Fibroblast of lung (primary cell): ENCODE measurements around the gene ZNF454. TPM values are rescaled to one million over a fixed set of nuclear protein-coding genes. Genes with fewer than 3 reads are reported as not detected.

Source experiments
- DNase-seq, 2 donors: peaks; one replicate each; pipeline versions ENCODE4 v3.0.0 to v3.0.0-alpha.2; 2010; ENCODE audit warnings: low read depth in 2 of 2
- H2AFZ ChIP-seq: 2 replicates; pipeline ENCODE4 v1.5.1; 2012; ENCODE audit warnings: low read length, control low read depth, inconsistent platforms
- H3K27ac ChIP-seq: 2 replicates; pipeline ENCODE4 v1.5.1; 2011; ENCODE audit warnings: low read length, control low read depth; ENCODE audit not compliant: insufficient read depth
- H3K27me3 ChIP-seq: 2 replicates; pipeline ENCODE4 v1.5.1; 2011; ENCODE audit warnings: mild to moderate bottlenecking, low read length; ENCODE audit not compliant: control insufficient read depth, insufficient read depth
- H3K36me3 ChIP-seq: 2 replicates; pipeline ENCODE4 v1.5.1; 2011; ENCODE audit warnings: low read length; ENCODE audit not compliant: control insufficient read depth, insufficient read depth
- H3K4me1 ChIP-seq: 2 replicates; pipeline ENCODE4 v1.5.1; 2011; ENCODE audit warnings: low read length; ENCODE audit not compliant: control insufficient read depth, insufficient read depth; ENCODE audit errors: extremely low read depth
- H3K4me2 ChIP-seq: 2 replicates; pipeline ENCODE4 v1.5.1; 2011; ENCODE audit warnings: low read length, control low read depth; ENCODE audit not compliant: insufficient read depth; ENCODE audit errors: extremely low read depth
- H3K4me3 ChIP-seq, 4 experiments: fragments of 200-600 bp in 1 of 4; sonication (generic) in 1 of 4; replicated peaks in 1 of 4; 2 replicates each; pipeline ENCODE4 v1.5.1; 2011 to 2016; ENCODE audit warnings: low read length in 4 of 4, low read depth in 3 of 4, mild to moderate bottlenecking in 3 of 4, control low read depth in 2 of 4, inconsistent platforms in 1 of 4, mixed read lengths in 1 of 4; ENCODE audit not compliant: insufficient read depth in 1 of 4; ENCODE audit errors: control extremely low read depth in 1 of 4
- H3K79me2 ChIP-seq: 2 replicates; pipeline ENCODE4 v1.5.1; 2012; ENCODE audit warnings: mild to moderate bottlenecking, low read length, inconsistent platforms; ENCODE audit not compliant: control insufficient read depth, insufficient read depth
- H3K9ac ChIP-seq: 2 replicates; pipeline ENCODE4 v1.5.1; 2011; ENCODE audit warnings: mild to moderate bottlenecking, low read length, control low read depth; ENCODE audit not compliant: insufficient read depth
- H3K9me3 ChIP-seq: 2 replicates; pipeline ENCODE4 v1.5.1; 2012; ENCODE audit warnings: low read depth, low read length; ENCODE audit not compliant: control insufficient read depth, insufficient read depth
- H4K20me1 ChIP-seq: 2 replicates; pipeline ENCODE4 v1.5.1; 2011; ENCODE audit warnings: low read length; ENCODE audit not compliant: control insufficient read depth, insufficient read depth; ENCODE audit errors: extremely low read depth
- EZH2 ChIP-seq: IDR thresholded peaks from 2 replicates; pipeline ENCODE4 v1.5.1; 2012; ENCODE audit warnings: low read length, control low read depth, mild to moderate bottlenecking; ENCODE audit errors: missing control alignments
- polyA plus RNA-seq, 2 donors: library from polyadenylated mRNA; depleted of rRNA in 1 of 2; stranded (reverse) in 1 of 2; unstranded in 1 of 2; fragments of >200 nt; gene quantifications; 2 replicates each; pipeline ENCODE4 v1.2.1, GENCODE V29; 2011 to 2012; ENCODE audit warnings: missing spikeins in 1 of 2
- total RNA-seq: library from RNA; depleted of rRNA; stranded (reverse); fragments of >200 nt; gene quantifications from 2 replicates; pipeline ENCODE4 v1.2.1, GENCODE V29; 2014
- TF ChIP-seq, protein P1 (sequence below), 2 donors: IDR thresholded peaks in 1 of 2; conservative IDR thresholded peaks in 1 of 2; 1 replicate in 1 of 2; 2 replicates in 1 of 2; pipeline ENCODE4 v1.5.1; 2011 to 2012; ENCODE audit warnings: low read length in 2 of 2, control low read depth in 1 of 2, inconsistent platforms in 1 of 2, low read depth in 1 of 2, mild to moderate bottlenecking in 1 of 2

The ZNF454 gene
- total and polyA plus RNA-seq, 2 donors (not counting 1 experiment from before 2014, with no cell fraction given), result 0.59 to 3.3 TPM

DNA sequence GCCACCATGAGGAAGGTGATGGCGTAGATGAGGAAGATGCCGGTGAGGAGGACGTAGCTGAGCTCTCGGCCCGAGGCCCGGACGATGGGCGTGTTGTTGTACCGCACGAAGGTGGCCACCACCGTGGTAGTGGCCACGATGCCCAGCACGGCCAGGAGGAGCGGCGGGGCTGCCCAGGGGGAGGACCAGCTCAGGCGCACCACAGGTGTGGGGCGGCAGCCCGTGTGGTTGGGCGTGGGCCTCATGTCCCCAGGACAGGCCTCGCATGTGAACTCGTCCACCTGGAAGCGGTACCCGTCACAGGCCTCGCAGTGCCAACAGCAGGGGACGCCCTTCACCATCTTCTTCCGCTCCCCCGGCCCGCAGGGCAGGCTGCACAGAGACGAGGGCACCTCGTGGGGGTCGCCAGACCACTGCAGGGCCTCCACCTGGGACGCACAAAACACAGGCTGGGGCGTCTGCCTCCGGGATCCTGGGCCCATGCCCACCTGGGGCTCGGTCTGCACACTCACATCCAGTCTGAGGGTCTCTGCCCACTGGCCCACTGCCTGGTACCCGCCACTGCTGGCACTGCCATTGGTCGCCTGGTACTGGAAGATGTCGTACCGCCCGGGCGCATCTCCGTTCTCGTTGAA, 45.4 kb downstream of the ZNF454 start:
- Histone ChIP-seq H3K27me3 (no peaks in the 10 kb centered on the region), H3K36me3 (no peaks in the 10 kb centered on the region), H3K9me3 (no peaks in the 10 kb centered on the region), H3K4me2 (no peak overlapping the region), H3K9ac (no peak overlapping the region), H3K79me2 (no peaks in the 10 kb centered on the region), H3K4me1 (no peaks in the 10 kb centered on the region), H4K20me1 (no peaks in the 10 kb centered on the region), H3K27ac (no peak overlapping the region), H3K4me3 (no peak overlapping the region), H2AFZ (no peak overlapping the region)
- DNase-seq, result no peak
- no peak for TF ChIP-seq EZH2
- TF ChIP-seq, protein P1, sequence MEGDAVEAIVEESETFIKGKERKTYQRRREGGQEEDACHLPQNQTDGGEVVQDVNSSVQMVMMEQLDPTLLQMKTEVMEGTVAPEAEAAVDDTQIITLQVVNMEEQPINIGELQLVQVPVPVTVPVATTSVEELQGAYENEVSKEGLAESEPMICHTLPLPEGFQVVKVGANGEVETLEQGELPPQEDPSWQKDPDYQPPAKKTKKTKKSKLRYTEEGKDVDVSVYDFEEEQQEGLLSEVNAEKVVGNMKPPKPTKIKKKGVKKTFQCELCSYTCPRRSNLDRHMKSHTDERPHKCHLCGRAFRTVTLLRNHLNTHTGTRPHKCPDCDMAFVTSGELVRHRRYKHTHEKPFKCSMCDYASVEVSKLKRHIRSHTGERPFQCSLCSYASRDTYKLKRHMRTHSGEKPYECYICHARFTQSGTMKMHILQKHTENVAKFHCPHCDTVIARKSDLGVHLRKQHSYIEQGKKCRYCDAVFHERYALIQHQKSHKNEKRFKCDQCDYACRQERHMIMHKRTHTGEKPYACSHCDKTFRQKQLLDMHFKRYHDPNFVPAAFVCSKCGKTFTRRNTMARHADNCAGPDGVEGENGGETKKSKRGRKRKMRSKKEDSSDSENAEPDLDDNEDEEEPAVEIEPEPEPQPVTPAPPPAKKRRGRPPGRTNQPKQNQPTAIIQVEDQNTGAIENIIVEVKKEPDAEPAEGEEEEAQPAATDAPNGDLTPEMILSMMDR (conservative IDR thresholded peaks at IDR 0.05 in 1 of 2, IDR thresholded peaks at IDR 0.05 in 1 of 2; ENCODE audit: low read depth in 1 of 2, low read length in 2 of 2), result no peak

DNA sequence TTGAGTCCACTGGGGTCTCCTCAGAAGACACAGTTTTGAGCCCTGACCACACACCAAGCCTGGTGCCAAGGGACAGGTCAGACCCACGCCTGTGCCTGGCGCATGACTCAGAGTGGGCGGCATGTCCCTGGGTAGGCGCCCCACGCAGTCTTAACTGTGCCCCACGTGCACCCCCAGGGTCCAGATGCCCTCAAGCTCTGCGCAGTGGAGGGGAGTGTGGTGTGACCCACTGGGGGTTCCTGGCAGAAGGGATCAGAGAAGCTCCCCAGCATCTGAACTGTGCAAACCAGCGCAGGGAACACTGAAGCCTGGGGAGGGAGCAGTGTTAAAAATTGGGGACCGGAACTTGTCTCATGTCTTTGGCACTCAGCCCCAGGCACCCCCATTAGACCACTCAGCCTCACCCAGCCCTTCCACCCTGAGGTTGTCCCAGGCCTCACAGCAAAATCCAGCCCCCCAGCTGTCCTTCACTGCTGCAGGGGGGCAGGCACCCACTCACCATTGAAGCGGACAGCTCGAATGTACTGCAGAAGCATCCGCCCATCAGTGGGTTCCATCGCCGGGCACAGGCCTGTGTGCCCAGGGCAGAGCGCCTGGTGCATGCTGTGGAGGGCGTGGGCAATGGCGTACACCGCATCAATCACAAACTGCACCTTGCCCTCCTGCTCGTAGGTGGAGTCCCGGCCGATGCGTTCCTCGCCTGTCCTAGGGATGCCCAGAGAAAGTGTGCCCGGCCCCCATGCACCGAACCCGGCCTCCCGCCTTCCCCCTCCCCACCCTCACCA, 47.6 kb downstream of the ZNF454 start:
- Histone ChIP-seq H3K27me3 (no peaks in the 10 kb centered on the region), H3K9ac (no peak overlapping the region), H3K79me2 (no peaks in the 10 kb centered on the region), H3K27ac (no peak overlapping the region), H3K4me2 (no peak overlapping the region), H3K36me3 (no peaks in the 10 kb centered on the region), H4K20me1 (no peaks in the 10 kb centered on the region), H3K4me1 (no peaks in the 10 kb centered on the region), H3K9me3 (no peaks in the 10 kb centered on the region), H2AFZ (no peak overlapping the region), H3K4me3 (no peak overlapping the region)
- DNase-seq, result no peak
- no peak for TF ChIP-seq EZH2
- TF ChIP-seq, protein P1 (conservative IDR thresholded peaks at IDR 0.05 in 1 of 2, IDR thresholded peaks at IDR 0.05 in 1 of 2; ENCODE audit: low read depth in 1 of 2, low read length in 2 of 2), result no peak

DNA sequence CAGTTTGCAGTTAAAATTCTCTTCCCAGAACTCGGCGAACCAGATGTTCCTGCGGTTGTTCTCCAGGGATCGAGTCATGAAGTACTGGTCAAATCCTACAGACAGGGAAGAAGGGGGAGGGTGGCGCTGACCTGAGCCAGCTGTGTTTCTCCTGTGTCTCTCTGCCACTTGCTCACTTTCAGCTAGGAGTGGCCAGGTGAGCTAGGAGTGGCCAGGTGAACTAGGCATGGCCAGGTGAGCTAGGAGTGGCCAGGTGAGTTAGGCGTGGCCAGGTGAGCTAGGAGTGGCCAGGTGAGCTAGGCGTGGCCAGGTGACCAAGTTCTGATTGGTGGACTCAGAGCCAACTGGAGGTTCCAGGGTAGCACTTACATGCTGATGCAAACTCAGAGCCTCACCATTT, 48.3 kb downstream of the ZNF454 start:
- no peak overlapping the region for H3K27ac ChIP-seq
- no peaks in the 10 kb centered on the region for H4K20me1 ChIP-seq
- H3K27me3 ChIP-seq, result no peaks in the 10 kb centered on the region
- no peaks in the 10 kb centered on the region for H3K4me1 ChIP-seq
- H3K36me3 ChIP-seq, result no peaks in the 10 kb centered on the region
- H3K79me2 ChIP-seq, result no peaks in the 10 kb centered on the region
- H2AFZ ChIP-seq, result no peak overlapping the region
- H3K4me3 ChIP-seq, result no peak overlapping the region
- TF ChIP-seq, protein P1 (conservative IDR thresholded peaks at IDR 0.05 in 1 of 2, IDR thresholded peaks at IDR 0.05 in 1 of 2; ENCODE audit: low read depth in 1 of 2, low read length in 2 of 2), result no peak
- TF ChIP-seq EZH2, result no peak
- no peak overlapping the region for H3K4me2 ChIP-seq
- no peaks in the 10 kb centered on the region for H3K9me3 ChIP-seq
- H3K9ac ChIP-seq, result no peak overlapping the region
- no peak for DNase-seq
